Measurements from ENCODE around the gene HECTD3. TPM values are rescaled to one million over a fixed set of nuclear protein-coding genes. Genes with fewer than 3 reads are reported as not detected.
A peak's percentile ranks its signal among the peaks of the same experiment; 100 is the strongest.

HECTD3 gene
- total and polyA plus RNA-seq, 9 of the 15 experiments (the other 6 are each of a cell fraction or from before 2014, with no cell fraction given), result 6.3 to 50.8 (median 18.9) TPM

DNA sequence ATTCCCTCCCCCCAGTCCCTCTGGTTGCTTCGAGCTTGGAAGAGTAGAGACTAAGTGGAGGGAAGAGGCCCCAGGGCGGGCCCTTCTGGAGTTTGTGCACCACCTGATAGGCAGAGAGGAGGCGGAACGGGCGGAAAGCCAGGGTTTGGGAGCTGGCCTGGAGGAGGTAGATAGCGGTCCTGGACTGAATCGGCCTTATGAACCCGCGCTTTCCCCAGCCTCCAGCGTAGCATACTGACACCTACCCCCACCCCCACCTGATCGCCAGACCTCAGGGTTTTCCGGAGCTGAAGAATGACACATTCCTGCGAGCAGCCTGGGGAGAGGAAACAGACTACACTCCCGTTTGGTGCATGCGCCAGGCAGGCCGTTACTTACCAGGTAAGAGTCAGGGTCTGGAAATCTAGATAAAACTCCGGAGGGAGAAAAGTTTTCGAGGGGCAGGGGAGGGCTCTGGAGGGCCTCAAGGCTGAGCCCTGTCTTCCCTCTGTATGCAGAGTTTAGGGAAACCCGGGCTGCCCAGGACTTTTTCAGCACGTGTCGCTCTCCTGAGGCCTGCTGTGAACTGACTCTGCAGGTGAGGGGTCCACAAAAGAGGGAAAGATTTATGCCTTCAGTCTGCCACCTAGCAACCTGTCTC lies 1.6 kb upstream of the HECTD3 start (continued):
- TF ChIP-seq CTCF (IDR thresholded peaks at IDR 0.05 in 2 of 3, conservative IDR thresholded peaks at IDR 0.05 in 1 of 3; ENCODE audit: insufficient read depth in 2 of 3, low read depth in 1 of 3, low read length in 3 of 3), result peak in 1 of 3 experiments; percentile 13; a peak in 1 of 6 replicates
- TF ChIP-seq RBM15 (IDR thresholded peaks at IDR 0.05; ENCODE audit: insufficient read depth, low read length), result no peak
- TF ChIP-seq, protein P1, sequence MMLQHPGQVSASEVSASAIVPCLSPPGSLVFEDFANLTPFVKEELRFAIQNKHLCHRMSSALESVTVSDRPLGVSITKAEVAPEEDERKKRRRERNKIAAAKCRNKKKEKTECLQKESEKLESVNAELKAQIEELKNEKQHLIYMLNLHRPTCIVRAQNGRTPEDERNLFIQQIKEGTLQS (IDR thresholded peaks at IDR 0.05), result peak; percentile 55
- TF ChIP-seq, protein P1 (CRISPR knock-in tag; conservative IDR thresholded peaks at IDR 0.05), result 0 out of 2 replicates have a peak, but pooled peaks have one; percentile 67
- TF ChIP-seq, protein P2, sequence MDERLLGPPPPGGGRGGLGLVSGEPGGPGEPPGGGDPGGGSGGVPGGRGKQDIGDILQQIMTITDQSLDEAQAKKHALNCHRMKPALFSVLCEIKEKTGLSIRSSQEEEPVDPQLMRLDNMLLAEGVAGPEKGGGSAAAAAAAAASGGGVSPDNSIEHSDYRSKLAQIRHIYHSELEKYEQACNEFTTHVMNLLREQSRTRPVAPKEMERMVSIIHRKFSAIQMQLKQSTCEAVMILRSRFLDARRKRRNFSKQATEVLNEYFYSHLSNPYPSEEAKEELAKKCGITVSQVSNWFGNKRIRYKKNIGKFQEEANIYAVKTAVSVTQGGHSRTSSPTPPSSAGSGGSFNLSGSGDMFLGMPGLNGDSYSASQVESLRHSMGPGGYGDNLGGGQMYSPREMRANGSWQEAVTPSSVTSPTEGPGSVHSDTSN (CRISPR knock-in tag; IDR thresholded peaks at IDR 0.05; ENCODE audit: low read depth), result no peak
- TF ChIP-seq, protein P2 (tag; conservative IDR thresholded peaks at IDR 0.05; ENCODE audit: low read depth), result 0 out of 2 replicates have a peak, but pooled peaks have one; percentile 59
- TF ChIP-seq, protein P3, sequence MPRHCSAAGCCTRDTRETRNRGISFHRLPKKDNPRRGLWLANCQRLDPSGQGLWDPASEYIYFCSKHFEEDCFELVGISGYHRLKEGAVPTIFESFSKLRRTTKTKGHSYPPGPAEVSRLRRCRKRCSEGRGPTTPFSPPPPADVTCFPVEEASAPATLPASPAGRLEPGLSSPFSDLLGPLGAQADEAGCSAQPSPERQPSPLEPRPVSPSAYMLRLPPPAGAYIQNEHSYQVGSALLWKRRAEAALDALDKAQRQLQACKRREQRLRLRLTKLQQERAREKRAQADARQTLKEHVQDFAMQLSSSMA (CRISPR knock-in tag; IDR thresholded peaks at IDR 0.05), result no peak
- no peak for TF ChIP-seq ZNF57 (CRISPR knock-in tag; IDR thresholded peaks at IDR 0.05)
